ENCODE measurements around the gene AAMP. TPM values are rescaled to one million over a fixed set of nuclear protein-coding genes. Genes with fewer than 3 reads are reported as not detected.
"Not testable (repeated sequence)": the region's sequence is repeated elsewhere in the genome, so short reads cannot be mapped to it uniquely, and the experiment has no call there.

AAMP gene
- 100 to 1,000 TPM in 2 of 6 donors, 10 to 100 TPM in 4; 80.7 to 109 (median 96.4) TPM for polyA plus RNA-seq (ENCODE audit: low read depth in 6 of 6)

GRCh38 chr2:218269900-218270720 lies at the start of gene AAMP, which contains the start of gene PNKD:
TSS of gene AAMP (minus strand) at chr2:218270137. CDS start at chr2:218270086, 51 bp downstream.
TSS of gene PNKD (plus strand) at chr2:218270519. CDS start at chr2:218270536, 17 bp downstream.
- Mint-ChIP-seq H3K36me3 (peaks cover 6 to 8% of the 10 kb centered on the region in 2 donors), H3K4me1 (peaks cover 67 to 78% (median 75%) of the 10 kb centered on the region in 3 donors), H3K27ac (peak within 1 kb of the TSS; percentile 91 to 98 (median 96)), H3K27me3 (no peaks in the 10 kb centered on the region), H3K4me3 (peak within 1 kb of the TSS; percentile 90 to 99 (median 96)), H3K9me3 (no peaks in the 10 kb centered on the region)
- DNase-seq (peak; percentile 100), ATAC-seq (ENCODE audit: low read depth in 2 of 2) (peak; percentile 83 to 84)

- DNase-seq (no peak), ATAC-seq (ENCODE audit: low read depth in 2 of 2) (no peak)
- Mint-ChIP-seq H3K4me1 (peaks cover 28 to 33% (median 33%) of the 10 kb centered on the region in 3 donors), H3K27me3 (no peaks in the 10 kb centered on the region), H3K4me3 (no peak overlapping the region), H3K9me3 (no peaks in the 10 kb centered on the region), H3K27ac (peak overlapping the region in 1 of 6 donors; percentile 53), H3K36me3 (no peaks in the 10 kb centered on the region)
Observed at GRCh38 chr2:218318241-218318640, 48.3 kb upstream of the AAMP start.

- Mint-ChIP-seq H3K27ac (peak overlapping the region in 1 of 6 donors; percentile 53), H3K27me3 (no peaks in the 10 kb centered on the region), H3K4me3 (no peak overlapping the region), H3K4me1 (peaks cover 28 to 33% (median 32%) of the 10 kb centered on the region in 3 donors), H3K36me3 (no peaks in the 10 kb centered on the region), H3K9me3 (no peaks in the 10 kb centered on the region)
- DNase-seq (no peak), ATAC-seq (ENCODE audit: low read depth in 2 of 2) (no peak)
Observed at GRCh38 chr2:218317835-218318234, 47.9 kb upstream of the AAMP start.

GRCh38 chr2:218317303-218317630 lies 47.3 kb upstream of the AAMP start:
- ATAC-seq (ENCODE audit: low read depth in 2 of 2) (no peak), DNase-seq (no peak)
- Mint-ChIP-seq H3K9me3 (no peaks in the 10 kb centered on the region), H3K36me3 (no peaks in the 10 kb centered on the region), H3K4me1 (peaks cover 23 to 28% (median 27%) of the 10 kb centered on the region in 3 donors), H3K27me3 (no peaks in the 10 kb centered on the region), H3K27ac (no peak overlapping the region), H3K4me3 (no peak overlapping the region)

GRCh38 chr2:218315397-218315796 lies 45.5 kb upstream of the AAMP start:
- Mint-ChIP-seq H3K4me1 (peaks cover 7 to 14% (median 10%) of the 10 kb centered on the region in 3 donors), H3K36me3 (no peaks in the 10 kb centered on the region), H3K9me3 (no peaks in the 10 kb centered on the region), H3K27ac (peak overlapping the region in 1 of 6 donors; percentile 27), H3K4me3 (no peak overlapping the region), H3K27me3 (no peaks in the 10 kb centered on the region)
- ATAC-seq (ENCODE audit: low read depth in 2 of 2) (no peak), DNase-seq (no peak)

GRCh38 chr2:218314764-218315163 lies 44.8 kb upstream of the AAMP start:
- peak overlapping the region in 1 of 6 donors; percentile 49 for H3K27ac Mint-ChIP-seq
- not testable (repeated sequence) for H3K36me3 Mint-ChIP-seq; H3K4me1 Mint-ChIP-seq; H3K27me3 Mint-ChIP-seq; H3K9me3 Mint-ChIP-seq; H3K4me3 Mint-ChIP-seq; ATAC-seq (ENCODE audit: low read depth in 2 of 2); DNase-seq

- DNase-seq (no peak), ATAC-seq (ENCODE audit: low read depth in 2 of 2) (no peak)
- Mint-ChIP-seq H3K4me1 (peaks cover 4 to 10% (median 6%) of the 10 kb centered on the region in 3 donors), H3K36me3 (no peaks in the 10 kb centered on the region), H3K9me3 (no peaks in the 10 kb centered on the region), H3K27ac (peak overlapping the region in 1 of 6 donors; percentile 80), H3K4me3 (no peak overlapping the region), H3K27me3 (no peaks in the 10 kb centered on the region)
Observed at GRCh38 chr2:218313356-218313755, 43.4 kb upstream of the AAMP start.

- ATAC-seq (ENCODE audit: low read depth in 2 of 2) (no peak), DNase-seq (no peak)
- Mint-ChIP-seq H3K4me3 (no peak overlapping the region), H3K36me3 (no peaks in the 10 kb centered on the region), H3K4me1 (peaks cover 4 to 10% (median 6%) of the 10 kb centered on the region in 3 donors), H3K27ac (peak overlapping the region in 1 of 6 donors; percentile 33), H3K9me3 (no peaks in the 10 kb centered on the region), H3K27me3 (no peaks in the 10 kb centered on the region)
Observed at GRCh38 chr2:218312267-218312756, 42.4 kb upstream of the AAMP start.

- not testable (repeated sequence) for H3K27ac Mint-ChIP-seq; H3K9me3 Mint-ChIP-seq; H3K36me3 Mint-ChIP-seq; H3K4me3 Mint-ChIP-seq; ATAC-seq (ENCODE audit: low read depth in 2 of 2); H3K27me3 Mint-ChIP-seq; DNase-seq; H3K4me1 Mint-ChIP-seq
Observed at GRCh38 chr2:218311541-218312266, 41.8 kb upstream of the AAMP start.

GRCh38 chr2:218310853-218311540 lies 41.1 kb upstream of the AAMP start:
- peaks cover 0 to 4% (median 0%) of the 10 kb centered on the region in 3 donors for H3K4me1 Mint-ChIP-seq
- H3K4me3 Mint-ChIP-seq = peak overlapping the region in 1 of 8 donors; percentile 2
- ATAC-seq (ENCODE audit: low read depth in 2 of 2) = no peak
- no peak for DNase-seq
- no peak overlapping the region for H3K27ac Mint-ChIP-seq
- no peaks in the 10 kb centered on the region for H3K27me3 Mint-ChIP-seq
- H3K36me3 Mint-ChIP-seq = no peaks in the 10 kb centered on the region
- no peaks in the 10 kb centered on the region for H3K9me3 Mint-ChIP-seq

- H3K27ac Mint-ChIP-seq = no peak overlapping the region
- no peaks in the 10 kb centered on the region for H3K36me3 Mint-ChIP-seq
- no peaks in the 10 kb centered on the region for H3K27me3 Mint-ChIP-seq
- no peak for ATAC-seq (ENCODE audit: low read depth in 2 of 2)
- H3K9me3 Mint-ChIP-seq = no peaks in the 10 kb centered on the region
- peaks cover 0 to 4% (median 0%) of the 10 kb centered on the region in 3 donors for H3K4me1 Mint-ChIP-seq
- no peak for DNase-seq
- no peak overlapping the region for H3K4me3 Mint-ChIP-seq
Observed at GRCh38 chr2:218307415-218308090, 37.6 kb upstream of the AAMP start.

GRCh38 chr2:218306184-218306920 lies 36.4 kb upstream of the AAMP start:
- Mint-ChIP-seq H3K36me3 (no peaks in the 10 kb centered on the region), H3K4me3 (no peak overlapping the region), H3K4me1 (peaks cover 3 to 10% (median 4%) of the 10 kb centered on the region in 3 donors), H3K27ac (no peak overlapping the region), H3K27me3 (no peaks in the 10 kb centered on the region), H3K9me3 (no peaks in the 10 kb centered on the region)
- ATAC-seq (ENCODE audit: low read depth in 2 of 2) (no peak), DNase-seq (no peak)

All from naive B cell (primary cell).